Epithelial cell of proximal tubule (primary cell): Measurements from ENCODE around the gene CLASP1. TPM values are rescaled to one million over a fixed set of nuclear protein-coding genes. Genes with fewer than 3 reads are reported as not detected.

ENCODE experiments used
- DNase-seq: peaks from one replicate; pipeline ENCODE4 v3.0.0-alpha.2; 2011; ENCODE audit warnings: low read depth
- H3K4me3 ChIP-seq: 2 replicates; pipeline ENCODE4 v1.5.1; 2011; ENCODE audit warnings: low read depth, mild to moderate bottlenecking, low read length
- CTCF ChIP-seq: conservative IDR thresholded peaks from 2 replicates; pipeline ENCODE4 v1.5.1; 2012; ENCODE audit warnings: low read depth, mild to moderate bottlenecking, low read length
- total RNA-seq: library from RNA; depleted of rRNA; stranded (reverse); fragments of >200 nt; gene quantifications from 2 replicates; pipeline ENCODE4 v1.2.3, GENCODE V29; 2015

Gene CLASP1
- total RNA-seq, 1 donor from 2014 or later = 35.0 TPM

DNA sequence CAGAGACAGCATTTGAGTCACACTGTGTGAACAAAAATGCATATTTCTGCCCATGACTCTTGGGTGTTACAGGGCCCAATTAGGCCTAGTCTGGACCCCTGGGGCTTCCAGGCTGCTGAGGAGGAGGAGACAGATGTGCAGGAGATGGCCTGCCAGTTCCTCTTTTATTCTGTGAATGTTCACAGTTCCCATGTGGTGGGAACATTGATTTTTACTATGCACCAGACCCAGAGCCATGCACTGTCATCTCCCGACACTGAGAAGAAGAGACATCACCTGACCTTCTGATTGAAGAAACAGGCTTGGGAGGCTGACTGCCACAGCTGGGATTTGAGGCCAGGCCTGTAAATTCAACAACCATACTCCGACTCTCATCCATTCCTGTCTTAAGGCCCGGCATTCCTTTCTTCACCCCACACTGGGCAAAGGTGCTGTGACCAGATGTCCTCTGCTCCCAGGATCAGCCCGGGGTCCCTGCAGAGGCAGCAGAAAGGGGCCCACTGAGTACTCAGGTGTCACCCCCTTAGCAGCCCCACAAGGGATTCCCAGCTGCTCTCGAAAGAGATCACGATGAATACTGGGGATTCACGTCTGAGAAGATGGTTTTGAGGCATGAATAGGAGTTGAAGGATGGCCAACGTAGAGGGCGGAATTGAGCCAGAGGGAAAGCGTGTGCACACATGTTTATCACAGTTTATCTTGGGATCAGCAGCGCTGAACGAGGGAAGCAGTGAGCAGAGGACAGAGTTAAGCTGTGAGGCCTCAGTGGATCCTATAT lies 360.6 kb downstream of the CLASP1 start:
- DNase-seq = no peak
- no peak for TF ChIP-seq CTCF
- no peak overlapping the region for H3K4me3 ChIP-seq

GRCh38 chr2:121287956-121288355 lies 361.3 kb downstream of the CLASP1 start:
- DNase-seq = no peak
- no peak for TF ChIP-seq CTCF
- no peak overlapping the region for H3K4me3 ChIP-seq

Other genes starting within 250 kb of the CLASP1 start
- not detected in 2 replicates for gene RNU4ATAC, start 118.6 kb downstream of the CLASP1 start, total RNA-seq
- gene NIFK, start 87.4 kb upstream of the CLASP1 start, total RNA-seq = 60.8 and 116 TPM in 2 replicates
- 60.1 and 66.5 TPM in 2 replicates for gene TSN, start 106.2 kb upstream of the CLASP1 start, total RNA-seq